K562 (cell line): ENCODE measurements around the gene ZNF275.

Experiments used
- CHD1 ChIP-seq: fragments of 200-600 bp; sonication (generic); IDR thresholded peaks from one replicate; pipeline ENCODE4 v1.6.1; 2012; ENCODE audit warnings: mild to moderate bottlenecking, moderate library complexity, low read length, inconsistent platforms
- E2F4 ChIP-seq: sonication (generic); formaldehyde crosslinking; IDR thresholded peaks from 2 replicates; pipeline ENCODE4 v1.8.0; 2022; ENCODE audit warnings: mild to moderate bottlenecking, low read depth, missing genetic modification reagents
- POLR2A ChIP-seq: fragments of 450-650 bp; conservative IDR thresholded peaks from 2 replicates; pipeline ENCODE4 v1.6.1; 2016
- REST ChIP-seq, 2 experiments: fragments of 450-650 bp; formaldehyde crosslinking in 1 of 2; IDR thresholded peaks; 2 replicates each; pipeline versions ENCODE4 v1.4.0 to v1.6.1; 2014 to 2020; ENCODE audit warnings: mild to moderate bottlenecking in 2 of 2, borderline replicate concordance in 1 of 2, low read depth in 1 of 2
- SP2 ChIP-seq: IDR thresholded peaks from 2 replicates; pipeline ENCODE4 v1.6.1; 2011; ENCODE audit warnings: mild to moderate bottlenecking, low read depth, low read length, moderate library complexity; ENCODE audit not compliant: poor library complexity, severe bottlenecking; ENCODE audit errors: extremely low read depth
- ZNF668 ChIP-seq: fragments of 250-450 bp; sonication (Bioruptor Pico); IDR thresholded peaks from 2 replicates; pipeline ENCODE4 v1.8.0; 2022; ENCODE audit warnings: mild to moderate bottlenecking, inconsistent platforms

GRCh38 chrX:153301746-153302145 is 32.2 kb upstream of the ZNF275 start:
- TF ChIP-seq REST (IDR thresholded peaks at IDR 0.05; ENCODE audit: borderline replicate concordance) (no peak), REST (CRISPR knock-in tag; IDR thresholded peaks at IDR 0.05; ENCODE audit: low read depth) (no peak), ZNF668 (no peak), POLR2A (no peak), CHD1 (no peak), E2F4 (CRISPR knock-in tag) (no peak), SP2 (no peak)
